ENCODE measurements around the gene CASP3. TPM values are rescaled to one million over a fixed set of nuclear protein-coding genes. Genes with fewer than 3 reads are reported as not detected.
A peak's percentile ranks its signal among the peaks of the same experiment; 100 is the strongest.

The CASP3 gene
- total and polyA plus RNA-seq, 9 of the 15 experiments (the other 6 are each of a cell fraction or from before 2014, with no cell fraction given), result 17.6 to 40.1 (median 31.8) TPM

GRCh38 chr4:184649026-184649970 lies at the start of gene CASP3, which contains the start of gene PRIMPOL (continued):
- peak; percentile 40; the same call in 1 of the 2 replicates for TF ChIP-seq MBD2 (IDR thresholded peaks at IDR 0.05; ENCODE audit: borderline replicate concordance, low read depth)
- TF ChIP-seq MIER1 (IDR thresholded peaks at IDR 0.05; ENCODE audit: low read depth), result no peak
- no peak for TF ChIP-seq ETS2 (tag; IDR thresholded peaks at IDR 0.05; ENCODE audit: borderline replicate concordance, poor library complexity, severe bottlenecking)
- TF ChIP-seq, protein P1, sequence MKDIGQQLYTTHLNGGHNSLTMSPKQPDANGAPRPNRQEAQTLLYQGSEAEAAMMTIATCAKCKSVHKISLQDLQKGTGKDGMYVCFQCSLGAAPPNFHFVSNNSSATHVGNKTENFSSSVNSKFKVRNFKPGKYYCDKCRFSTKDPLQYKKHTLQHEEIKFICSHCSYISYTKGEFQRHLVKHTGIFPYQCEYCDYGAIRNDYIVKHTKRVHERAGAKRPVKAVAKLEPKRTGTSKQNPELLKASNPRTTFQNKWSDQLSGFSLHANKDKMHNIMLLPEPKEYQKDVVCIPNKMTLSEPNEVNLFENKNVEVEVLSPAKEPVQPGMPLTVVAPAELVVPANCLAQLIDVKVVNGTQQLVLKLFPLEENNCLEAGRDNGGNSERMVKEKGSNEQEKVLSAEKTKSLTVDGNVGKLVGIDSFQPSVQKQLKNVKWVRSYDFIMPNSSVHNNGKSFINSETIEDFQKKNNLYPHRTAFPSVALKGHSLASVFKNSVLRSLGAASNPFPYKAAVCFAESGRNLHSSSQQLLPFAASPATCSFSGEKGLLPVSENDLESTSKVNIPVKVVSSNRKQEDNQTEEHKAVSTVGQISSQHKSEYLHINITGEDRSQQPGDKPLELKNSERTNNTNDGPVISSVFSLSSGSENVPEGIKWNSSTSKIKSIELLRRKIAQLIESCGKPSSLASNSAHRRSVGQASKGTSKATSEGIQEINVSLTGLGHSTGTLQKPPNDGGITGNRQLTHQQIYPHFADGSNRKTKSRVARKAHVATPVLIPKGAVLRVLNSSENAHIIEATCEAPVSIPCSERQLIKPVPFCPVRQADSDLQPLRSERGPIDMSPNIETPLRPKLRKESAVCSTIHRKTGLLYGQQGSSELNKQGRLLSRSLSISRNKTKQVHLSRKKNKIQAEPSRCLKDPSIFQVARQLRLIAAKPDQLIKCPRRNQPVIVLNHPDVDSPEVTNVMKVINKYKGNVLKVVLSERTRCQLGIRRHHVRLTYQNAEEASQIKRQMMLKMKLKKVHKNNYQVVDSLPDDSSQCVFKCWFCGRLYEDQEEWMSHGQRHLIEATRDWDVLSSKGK (CRISPR knock-in tag; IDR thresholded peaks at IDR 0.05), result no peak
- no peak for TF ChIP-seq TRIM24 (IDR thresholded peaks at IDR 0.05)
- no peak for TF ChIP-seq ZNF561 (CRISPR knock-in tag; conservative IDR thresholded peaks at IDR 0.05)
- peak; percentile 64 for TF ChIP-seq PHF20 (IDR thresholded peaks at IDR 0.05; ENCODE audit: partially characterized antibody)
- TF ChIP-seq, protein P2, sequence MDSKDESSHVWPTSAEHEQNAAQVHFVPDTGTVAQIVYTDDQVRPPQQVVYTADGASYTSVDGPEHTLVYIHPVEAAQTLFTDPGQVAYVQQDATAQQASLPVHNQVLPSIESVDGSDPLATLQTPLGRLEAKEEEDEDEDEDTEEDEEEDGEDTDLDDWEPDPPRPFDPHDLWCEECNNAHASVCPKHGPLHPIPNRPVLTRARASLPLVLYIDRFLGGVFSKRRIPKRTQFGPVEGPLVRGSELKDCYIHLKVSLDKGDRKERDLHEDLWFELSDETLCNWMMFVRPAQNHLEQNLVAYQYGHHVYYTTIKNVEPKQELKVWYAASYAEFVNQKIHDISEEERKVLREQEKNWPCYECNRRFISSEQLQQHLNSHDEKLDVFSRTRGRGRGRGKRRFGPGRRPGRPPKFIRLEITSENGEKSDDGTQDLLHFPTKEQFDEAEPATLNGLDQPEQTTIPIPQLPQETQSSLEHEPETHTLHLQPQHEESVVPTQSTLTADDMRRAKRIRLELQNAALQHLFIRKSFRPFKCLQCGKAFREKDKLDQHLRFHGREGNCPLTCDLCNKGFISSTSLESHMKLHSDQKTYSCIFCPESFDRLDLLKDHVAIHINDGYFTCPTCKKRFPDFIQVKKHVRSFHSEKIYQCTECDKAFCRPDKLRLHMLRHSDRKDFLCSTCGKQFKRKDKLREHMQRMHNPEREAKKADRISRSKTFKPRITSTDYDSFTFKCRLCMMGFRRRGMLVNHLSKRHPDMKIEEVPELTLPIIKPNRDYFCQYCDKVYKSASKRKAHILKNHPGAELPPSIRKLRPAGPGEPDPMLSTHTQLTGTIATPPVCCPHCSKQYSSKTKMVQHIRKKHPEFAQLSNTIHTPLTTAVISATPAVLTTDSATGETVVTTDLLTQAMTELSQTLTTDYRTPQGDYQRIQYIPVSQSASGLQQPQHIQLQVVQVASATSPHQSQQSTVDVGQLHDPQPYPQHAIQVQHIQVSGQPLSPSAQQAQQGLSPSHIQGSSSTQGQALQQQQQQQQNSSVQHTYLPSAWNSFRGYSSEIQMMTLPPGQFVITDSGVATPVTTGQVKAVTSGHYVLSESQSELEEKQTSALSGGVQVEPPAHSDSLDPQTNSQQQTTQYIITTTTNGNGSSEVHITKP (IDR thresholded peaks at IDR 0.05; ENCODE audit: partially characterized antibody), result no peak
- 0 out of 2 replicates have a peak, but pooled peaks have one; percentile 66 for TF ChIP-seq LCOR (CRISPR knock-in tag; IDR thresholded peaks at IDR 0.05)
- peak; percentile 72 for TF ChIP-seq POLR2AphosphoS5 (IDR thresholded peaks at IDR 0.05; ENCODE audit: control insufficient read depth, insufficient read depth, low read depth, low read length)
- TF ChIP-seq ILK (tag; IDR thresholded peaks at IDR 0.05; ENCODE audit: borderline replicate concordance, low read depth), result no peak
- peak; percentile 67 for TF ChIP-seq E2F8 (IDR thresholded peaks at IDR 0.05; ENCODE audit: low read depth, partially characterized antibody)
- TF ChIP-seq ZNF511 (CRISPR knock-in tag; IDR thresholded peaks at IDR 0.05), result peak; percentile 38; the same call in 1 of the 2 replicates
- no peak for TF ChIP-seq RBM34 (IDR thresholded peaks at IDR 0.05; ENCODE audit: borderline replicate concordance, insufficient read depth, low read length)
- TF ChIP-seq ZNF165 (CRISPR knock-in tag; IDR thresholded peaks at IDR 0.05; ENCODE audit: borderline replicate concordance), result 0 out of 2 replicates have a peak, but pooled peaks have one; percentile 34
